NCI-H774 (cell line): ENCODE results near the gene FRS2.

Source experiments
- DNase-seq: peaks from one replicate; lab custom pipeline; 2025; lab: John Stamatoyannopoulos, UW

The FRS2 gene

GRCh38 chr12:69466867-69467266, 3.3 kb upstream of the FRS2 start:
- DNase-seq = no peak

GRCh38 chr12:69467366-69467765, 2.8 kb upstream of the FRS2 start:
- no peak for DNase-seq

- DNase-seq = no peak
These were observed 1.8 kb upstream of the FRS2 start for GRCh38 chr12:69468237-69469026.

GRCh38 chr12:69469854-69470188, 367 bp upstream of the FRS2 start:
- DNase-seq = no peak

GRCh38 chr12:69471076-69471430, 865 bp downstream of the FRS2 start:
- DNase-seq = no peak

- DNase-seq = no peak
These were observed 1.6 kb downstream of the FRS2 start for GRCh38 chr12:69471667-69472385.

- no peak for DNase-seq
These were observed 3.1 kb downstream of the FRS2 start for GRCh38 chr12:69473262-69473661.

- DNase-seq = no peak
These were observed 4.3 kb downstream of the FRS2 start for GRCh38 chr12:69474456-69474855.

GRCh38 chr12:69475237-69475975, 5.2 kb downstream of the FRS2 start:
- no peak for DNase-seq

GRCh38 chr12:69476276-69477017, 6.3 kb downstream of the FRS2 start:
- no peak for DNase-seq

GRCh38 chr12:69479675-69480074, 9.5 kb downstream of the FRS2 start:
- no peak for DNase-seq

GRCh38 chr12:69480698-69481097, 10.5 kb downstream of the FRS2 start:
- DNase-seq = no peak

GRCh38 chr12:69481133-69481532, 10.9 kb downstream of the FRS2 start:
- DNase-seq = no peak

- no peak for DNase-seq
These were observed 13.5 kb downstream of the FRS2 start for GRCh38 chr12:69483700-69484099.

- DNase-seq = no peak
These were observed 14.2 kb downstream of the FRS2 start for GRCh38 chr12:69484428-69484827.

GRCh38 chr12:69490920-69491643, 20.9 kb downstream of the FRS2 start:
- no peak for DNase-seq

GRCh38 chr12:69492739-69493138, 22.6 kb downstream of the FRS2 start:
- DNase-seq = no peak

- no peak for DNase-seq
These were observed 24.9 kb downstream of the FRS2 start for GRCh38 chr12:69495071-69495470.

GRCh38 chr12:69497308-69498026, 27.3 kb downstream of the FRS2 start:
- no peak for DNase-seq

GRCh38 chr12:69500631-69501030, 30.4 kb downstream of the FRS2 start:
- no peak for DNase-seq
